ENCODE results near the gene SLC25A34. TPM values are rescaled to one million over a fixed set of nuclear protein-coding genes. Genes with fewer than 3 reads are reported as not detected.

The SLC25A34 gene
- polyA plus RNA-seq, 1 donor, result 2.7 TPM

GRCh38 chr1:15732686-15733081, 3.4 kb upstream of the SLC25A34 start:
- peaks cover 31% of the 10 kb centered on the region for H3K4me1 ChIP-seq (ENCODE audit: control insufficient read depth, insufficient read depth, low read length)
- peaks cover 70% of the 10 kb centered on the region for H3K36me3 ChIP-seq (ENCODE audit: control insufficient read depth, insufficient read depth, low read length)
- WGBS (ENCODE audit: insufficient coverage, low lambda C conversion rate), result no CpG with 5 or more reads among the region's 7 CpGs
- peaks cover 3% of the 10 kb centered on the region for H3K9me3 ChIP-seq (ENCODE audit: control insufficient read depth, low read depth, low read length)
- H3K4me3 ChIP-seq (ENCODE audit: low read length), result no peak overlapping the region
- H3K27me3 ChIP-seq (ENCODE audit: control insufficient read depth, insufficient read depth, low read length), result no peaks in the 10 kb centered on the region
- DNase-seq, result no peak
- H3K27ac ChIP-seq (ENCODE audit: low read length), result no peak overlapping the region

GRCh38 chr1:15733218-15733725, 2.8 kb upstream of the SLC25A34 start:
- no peak for DNase-seq
- Histone ChIP-seq H3K27me3 (ENCODE audit: control insufficient read depth, insufficient read depth, low read length) (no peaks in the 10 kb centered on the region), H3K36me3 (ENCODE audit: control insufficient read depth, insufficient read depth, low read length) (peaks cover 64% of the 10 kb centered on the region), H3K4me3 (ENCODE audit: low read length) (no peak overlapping the region), H3K27ac (ENCODE audit: low read length) (no peak overlapping the region), H3K9me3 (ENCODE audit: control insufficient read depth, low read depth, low read length) (peaks cover 3% of the 10 kb centered on the region), H3K4me1 (ENCODE audit: control insufficient read depth, insufficient read depth, low read length) (peaks cover 34% of the 10 kb centered on the region)
- WGBS (ENCODE audit: insufficient coverage, low lambda C conversion rate), result no CpG with 5 or more reads among the region's 11 CpGs

- Histone ChIP-seq H3K4me3 (ENCODE audit: low read length) (no peak overlapping the region), H3K27me3 (ENCODE audit: control insufficient read depth, insufficient read depth, low read length) (no peaks in the 10 kb centered on the region), H3K27ac (ENCODE audit: low read length) (no peak overlapping the region), H3K36me3 (ENCODE audit: control insufficient read depth, insufficient read depth, low read length) (peaks cover 59% of the 10 kb centered on the region), H3K9me3 (ENCODE audit: control insufficient read depth, low read depth, low read length) (peaks cover 3% of the 10 kb centered on the region), H3K4me1 (ENCODE audit: control insufficient read depth, insufficient read depth, low read length) (peaks cover 34% of the 10 kb centered on the region)
- no peak for DNase-seq
- WGBS (ENCODE audit: insufficient coverage, low lambda C conversion rate), result no CpG with 5 or more reads among the region's 27 CpGs
Measured at GRCh38 chr1:15733726-15734226, 2.3 kb upstream of the SLC25A34 start.

GRCh38 chr1:15734296-15734695, 1.8 kb upstream of the SLC25A34 start:
- Histone ChIP-seq H3K4me1 (ENCODE audit: control insufficient read depth, insufficient read depth, low read length) (peaks cover 34% of the 10 kb centered on the region), H3K4me3 (ENCODE audit: low read length) (no peak overlapping the region), H3K27ac (ENCODE audit: low read length) (no peak overlapping the region), H3K27me3 (ENCODE audit: control insufficient read depth, insufficient read depth, low read length) (no peaks in the 10 kb centered on the region), H3K36me3 (ENCODE audit: control insufficient read depth, insufficient read depth, low read length) (peaks cover 59% of the 10 kb centered on the region), H3K9me3 (ENCODE audit: control insufficient read depth, low read depth, low read length) (peaks cover 3% of the 10 kb centered on the region)
- no CpG with 5 or more reads among the region's 13 CpGs for WGBS (ENCODE audit: insufficient coverage, low lambda C conversion rate)
- no peak for DNase-seq

- Histone ChIP-seq H3K27ac (ENCODE audit: low read length) (no peak overlapping the region), H3K4me3 (ENCODE audit: low read length) (no peak overlapping the region), H3K9me3 (ENCODE audit: control insufficient read depth, low read depth, low read length) (peaks cover 3% of the 10 kb centered on the region), H3K4me1 (ENCODE audit: control insufficient read depth, insufficient read depth, low read length) (peaks cover 34% of the 10 kb centered on the region), H3K27me3 (ENCODE audit: control insufficient read depth, insufficient read depth, low read length) (no peaks in the 10 kb centered on the region), H3K36me3 (ENCODE audit: control insufficient read depth, insufficient read depth, low read length) (peaks cover 56% of the 10 kb centered on the region)
- DNase-seq, result peak in 1 of 2 donors; percentile 38
- WGBS (ENCODE audit: insufficient coverage, low lambda C conversion rate), result no CpG with 5 or more reads among the region's 17 CpGs
Measured at GRCh38 chr1:15734901-15735300, 1.2 kb upstream of the SLC25A34 start.

- Histone ChIP-seq H3K36me3 (ENCODE audit: control insufficient read depth, insufficient read depth, low read length) (peaks cover 51% of the 10 kb centered on the region), H3K9me3 (ENCODE audit: control insufficient read depth, low read depth, low read length) (peaks cover 3% of the 10 kb centered on the region), H3K27ac (ENCODE audit: low read length) (peak overlapping the region; percentile 81), H3K27me3 (ENCODE audit: control insufficient read depth, insufficient read depth, low read length) (no peaks in the 10 kb centered on the region), H3K4me3 (ENCODE audit: low read length) (no peak overlapping the region), H3K4me1 (ENCODE audit: control insufficient read depth, insufficient read depth, low read length) (peaks cover 34% of the 10 kb centered on the region)
- WGBS (ENCODE audit: insufficient coverage, low lambda C conversion rate), result no CpG with 5 or more reads among the region's 12 CpGs
- DNase-seq, result no peak
Measured at GRCh38 chr1:15735304-15736037, 587 bp upstream of the SLC25A34 start.

GRCh38 chr1:15736892-15737261, 819 bp downstream of the SLC25A34 start:
- peak in 1 of 2 donors; percentile 81 for DNase-seq
- H3K4me1 ChIP-seq (ENCODE audit: control insufficient read depth, insufficient read depth, low read length), result peaks cover 45% of the 10 kb centered on the region
- H3K36me3 ChIP-seq (ENCODE audit: control insufficient read depth, insufficient read depth, low read length), result peaks cover 37% of the 10 kb centered on the region
- no peak overlapping the region for H3K4me3 ChIP-seq (ENCODE audit: low read length)
- no peaks in the 10 kb centered on the region for H3K27me3 ChIP-seq (ENCODE audit: control insufficient read depth, insufficient read depth, low read length)
- H3K27ac ChIP-seq (ENCODE audit: low read length), result peak overlapping the region; percentile 81
- H3K9me3 ChIP-seq (ENCODE audit: control insufficient read depth, low read depth, low read length), result peaks cover 3% of the 10 kb centered on the region
- WGBS (ENCODE audit: insufficient coverage, low lambda C conversion rate), result no CpG with 5 or more reads among the region's 6 CpGs

GRCh38 chr1:15737324-15738319, 1.6 kb downstream of the SLC25A34 start:
- Histone ChIP-seq H3K36me3 (ENCODE audit: control insufficient read depth, insufficient read depth, low read length) (peaks cover 30% of the 10 kb centered on the region), H3K9me3 (ENCODE audit: control insufficient read depth, low read depth, low read length) (peaks cover 3% of the 10 kb centered on the region), H3K4me3 (ENCODE audit: low read length) (no peak overlapping the region), H3K27me3 (ENCODE audit: control insufficient read depth, insufficient read depth, low read length) (no peaks in the 10 kb centered on the region), H3K4me1 (ENCODE audit: control insufficient read depth, insufficient read depth, low read length) (peaks cover 51% of the 10 kb centered on the region), H3K27ac (ENCODE audit: low read length) (peak overlapping the region; percentile 13)
- no CpG with 5 or more reads among the region's 20 CpGs for WGBS (ENCODE audit: insufficient coverage, low lambda C conversion rate)
- DNase-seq, result no peak

GRCh38 chr1:15738416-15739113, 2.5 kb downstream of the SLC25A34 start:
- Histone ChIP-seq H3K27ac (ENCODE audit: low read length) (no peak overlapping the region), H3K27me3 (ENCODE audit: control insufficient read depth, insufficient read depth, low read length) (no peaks in the 10 kb centered on the region), H3K9me3 (ENCODE audit: control insufficient read depth, low read depth, low read length) (peaks cover 7% of the 10 kb centered on the region), H3K4me1 (ENCODE audit: control insufficient read depth, insufficient read depth, low read length) (peaks cover 58% of the 10 kb centered on the region), H3K4me3 (ENCODE audit: low read length) (no peak overlapping the region), H3K36me3 (ENCODE audit: control insufficient read depth, insufficient read depth, low read length) (peaks cover 21% of the 10 kb centered on the region)
- no CpG with 5 or more reads among the region's 15 CpGs for WGBS (ENCODE audit: insufficient coverage, low lambda C conversion rate)
- no peak for DNase-seq

- no peaks in the 10 kb centered on the region for H3K27me3 ChIP-seq (ENCODE audit: control insufficient read depth, insufficient read depth, low read length)
- no CpG with 5 or more reads among the region's 16 CpGs for WGBS (ENCODE audit: insufficient coverage, low lambda C conversion rate)
- peaks cover 58% of the 10 kb centered on the region for H3K4me1 ChIP-seq (ENCODE audit: control insufficient read depth, insufficient read depth, low read length)
- no peak overlapping the region for H3K27ac ChIP-seq (ENCODE audit: low read length)
- no peak overlapping the region for H3K4me3 ChIP-seq (ENCODE audit: low read length)
- H3K9me3 ChIP-seq (ENCODE audit: control insufficient read depth, low read depth, low read length), result peaks cover 3% of the 10 kb centered on the region
- H3K36me3 ChIP-seq (ENCODE audit: control insufficient read depth, insufficient read depth, low read length), result peaks cover 14% of the 10 kb centered on the region
- DNase-seq, result no peak
Measured at GRCh38 chr1:15739259-15739658, 3.2 kb downstream of the SLC25A34 start.

Measured in large intestine (tissue), 3 donors.